Left ventricle myocardium inferior (tissue), 1 donor: ENCODE results near the gene INSIG2. TPM values are rescaled to one million over a fixed set of nuclear protein-coding genes. Genes with fewer than 3 reads are reported as not detected.

Experiments used
- DNase-seq: peaks from one replicate; pipeline ENCODE4 v3.0.0-alpha.2; 2020
- H3K27ac ChIP-seq: fragments of 200-600 bp; replicated peaks from 2 replicates; pipeline ENCODE4 v1.8.0; 2021
- H3K27me3 ChIP-seq: fragments of 200-600 bp; 2 replicates; pipeline ENCODE4 v1.8.0; 2021; ENCODE audit warnings: low read depth
- H3K36me3 ChIP-seq: fragments of 200-600 bp; 2 replicates; pipeline ENCODE4 v1.8.0; 2021
- H3K4me1 ChIP-seq: fragments of 200-600 bp; 2 replicates; pipeline ENCODE4 v1.8.0; 2021
- H3K4me3 ChIP-seq: fragments of 200-600 bp; 2 replicates; pipeline ENCODE4 v1.8.0; 2021; ENCODE audit warnings: mild to moderate bottlenecking, moderate library complexity
- H3K9me3 ChIP-seq: fragments of 200-600 bp; replicated peaks from 2 replicates; pipeline ENCODE4 v1.8.0; 2021
- intact Hi-C: fragments of 100-400 bp; cut with micrococcal nuclease; formaldehyde crosslinking; loops from one replicate; pipeline ENCODE4 v1.11.0; 2022
- total RNA-seq: library from RNA; stranded (reverse); fragmentation: NEBNext Ultra II Directional; extraction: Animal tissue kit (Norgen Biotek cat#: 25700); gene quantifications from one replicate; pipeline ENCODE4 v1.2.1, GENCODE V29; 2021
- TF ChIP-seq, protein P1 (sequence below): fragments of 200-600 bp; IDR thresholded peaks from 2 replicates; pipeline ENCODE4 v1.8.0; 2021; ENCODE audit warnings: antibody characterized with exemption, mild to moderate bottlenecking, borderline replicate concordance
- donor health status: DM: no; HTN: yes; CAD: no; lungs with severe emphysema.

Gene INSIG2
- total RNA-seq, 1 donor from 2014 or later, result 15.9 TPM

DNA sequence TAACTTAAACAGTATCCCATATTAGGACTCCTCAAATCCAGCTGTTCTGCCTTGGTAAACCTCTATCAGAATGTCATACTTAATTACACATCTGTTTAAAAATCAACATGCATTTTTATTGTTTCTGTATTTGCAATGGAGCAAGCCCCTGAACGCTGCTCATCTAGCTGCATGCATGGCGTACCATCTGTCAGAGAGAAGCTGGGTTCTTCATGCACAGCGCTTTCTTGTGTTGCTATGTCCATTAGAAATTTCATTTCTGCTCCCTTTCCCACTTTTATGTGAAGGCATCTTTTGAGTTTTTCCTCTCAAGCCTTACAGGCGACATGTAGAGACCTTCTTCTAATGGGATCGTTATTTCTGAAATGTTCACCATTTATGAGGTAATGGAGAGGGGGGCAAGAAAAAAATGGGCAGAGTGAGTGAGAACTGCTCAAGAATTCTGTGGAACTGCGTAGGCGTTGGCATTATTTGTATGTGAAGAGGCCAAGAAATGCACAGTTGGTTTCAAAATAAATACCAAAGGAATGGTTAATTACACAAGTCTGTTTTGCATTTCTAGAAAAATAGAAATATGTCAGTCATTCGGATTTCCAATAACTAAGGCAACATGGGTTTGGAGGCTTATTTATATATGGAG is 31.6 kb downstream of the INSIG2 start:
- Histone ChIP-seq H3K27me3 (no peaks in the 10 kb centered on the region), H3K9me3 (no peaks in the 10 kb centered on the region), H3K4me3 (no peak overlapping the region), H3K4me1 (peaks cover 16% of the 10 kb centered on the region), H3K27ac (no peak overlapping the region), H3K36me3 (no peaks in the 10 kb centered on the region)
- no peak for DNase-seq
- intact Hi-C loops, result no loop called here
- TF ChIP-seq, protein P1, sequence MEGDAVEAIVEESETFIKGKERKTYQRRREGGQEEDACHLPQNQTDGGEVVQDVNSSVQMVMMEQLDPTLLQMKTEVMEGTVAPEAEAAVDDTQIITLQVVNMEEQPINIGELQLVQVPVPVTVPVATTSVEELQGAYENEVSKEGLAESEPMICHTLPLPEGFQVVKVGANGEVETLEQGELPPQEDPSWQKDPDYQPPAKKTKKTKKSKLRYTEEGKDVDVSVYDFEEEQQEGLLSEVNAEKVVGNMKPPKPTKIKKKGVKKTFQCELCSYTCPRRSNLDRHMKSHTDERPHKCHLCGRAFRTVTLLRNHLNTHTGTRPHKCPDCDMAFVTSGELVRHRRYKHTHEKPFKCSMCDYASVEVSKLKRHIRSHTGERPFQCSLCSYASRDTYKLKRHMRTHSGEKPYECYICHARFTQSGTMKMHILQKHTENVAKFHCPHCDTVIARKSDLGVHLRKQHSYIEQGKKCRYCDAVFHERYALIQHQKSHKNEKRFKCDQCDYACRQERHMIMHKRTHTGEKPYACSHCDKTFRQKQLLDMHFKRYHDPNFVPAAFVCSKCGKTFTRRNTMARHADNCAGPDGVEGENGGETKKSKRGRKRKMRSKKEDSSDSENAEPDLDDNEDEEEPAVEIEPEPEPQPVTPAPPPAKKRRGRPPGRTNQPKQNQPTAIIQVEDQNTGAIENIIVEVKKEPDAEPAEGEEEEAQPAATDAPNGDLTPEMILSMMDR, result no peak

DNA sequence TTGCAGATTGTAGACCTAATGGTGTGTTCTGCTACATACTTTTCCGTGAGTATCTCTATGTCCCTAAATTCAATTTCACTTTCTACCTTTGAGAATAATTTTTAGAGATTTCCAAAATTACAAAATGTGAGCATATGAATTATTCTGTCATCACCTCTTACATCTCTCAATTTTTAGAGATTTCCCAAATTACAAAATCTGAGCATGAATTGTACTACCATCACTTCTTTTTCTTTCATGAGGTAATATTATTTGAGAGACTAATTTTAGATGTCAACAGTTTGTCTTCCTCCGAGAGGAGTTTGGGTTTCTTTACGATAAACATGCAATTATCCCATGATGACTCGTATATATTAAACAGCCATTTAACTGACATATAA is 32.1 kb downstream of the INSIG2 start:
- Histone ChIP-seq H3K36me3 (no peaks in the 10 kb centered on the region), H3K27ac (no peak overlapping the region), H3K4me3 (no peak overlapping the region), H3K4me1 (peaks cover 16% of the 10 kb centered on the region), H3K27me3 (no peaks in the 10 kb centered on the region), H3K9me3 (no peaks in the 10 kb centered on the region)
- no peak for DNase-seq
- intact Hi-C loops, result no loop called here
- TF ChIP-seq, protein P1, result no peak

DNA sequence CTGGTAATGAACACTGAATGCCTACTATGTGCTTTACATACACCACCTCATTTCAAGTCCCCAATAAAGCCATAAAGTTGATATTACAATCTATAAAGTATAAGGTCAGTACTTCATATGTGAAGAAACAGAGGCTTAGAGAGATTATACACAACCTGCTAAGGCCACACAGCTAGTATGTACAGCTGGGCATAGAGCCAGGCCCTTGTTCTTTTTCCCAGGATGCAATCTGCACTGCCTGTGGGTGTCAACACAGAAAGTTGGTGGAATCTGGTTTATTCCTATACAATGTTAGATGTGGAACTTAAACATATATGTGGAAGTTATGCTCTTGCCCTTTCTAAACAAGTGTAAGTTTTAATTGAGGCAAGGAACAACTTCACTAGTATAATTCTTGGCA is 32.8 kb downstream of the INSIG2 start:
- no peaks in the 10 kb centered on the region for H3K27me3 ChIP-seq
- intact Hi-C loops, result no loop called here
- no peak overlapping the region for H3K4me3 ChIP-seq

DNA sequence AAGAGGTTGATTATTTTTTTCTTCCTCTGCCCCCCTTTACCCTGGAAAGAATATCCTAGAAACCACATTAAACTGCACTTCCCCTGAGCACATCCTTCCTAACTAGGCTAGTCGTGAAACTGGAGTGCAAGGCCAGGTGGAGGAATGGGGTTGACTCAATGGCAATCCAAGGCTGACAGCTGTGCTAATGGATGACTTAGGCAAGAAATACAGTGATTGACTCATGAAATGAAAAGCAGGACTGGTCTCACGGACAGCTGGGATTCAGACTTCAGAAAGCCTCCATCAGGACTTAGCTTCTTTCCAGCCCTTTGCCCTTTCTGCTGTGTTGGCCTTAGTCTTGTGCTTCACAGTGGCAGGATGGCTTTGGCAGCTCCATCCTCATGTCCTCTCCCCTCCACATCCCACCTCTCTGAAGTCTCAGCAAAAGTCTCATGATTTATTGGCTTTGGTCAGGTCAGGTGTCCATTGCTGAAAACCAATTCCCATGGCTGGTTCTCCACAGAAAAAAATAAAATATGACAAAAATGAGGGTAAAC is 33.8 kb downstream of the INSIG2 start:
- TF ChIP-seq, protein P1, result no peak
- H3K36me3 ChIP-seq, result no peaks in the 10 kb centered on the region
- H3K27ac ChIP-seq, result no peak overlapping the region
- intact Hi-C loops, result no loop called here
- DNase-seq, result no peak
- H3K27me3 ChIP-seq, result no peaks in the 10 kb centered on the region
- peaks cover 16% of the 10 kb centered on the region for H3K4me1 ChIP-seq
- H3K4me3 ChIP-seq, result no peak overlapping the region
- H3K9me3 ChIP-seq, result no peaks in the 10 kb centered on the region

More for the DNA sequence above, 32.8 kb downstream of the INSIG2 start:
- no peaks in the 10 kb centered on the region for H3K9me3 ChIP-seq
- H3K27ac ChIP-seq, result no peak overlapping the region
- DNase-seq, result no peak
- H3K36me3 ChIP-seq, result no peaks in the 10 kb centered on the region
- TF ChIP-seq, protein P1, result no peak
- peaks cover 16% of the 10 kb centered on the region for H3K4me1 ChIP-seq

DNA sequence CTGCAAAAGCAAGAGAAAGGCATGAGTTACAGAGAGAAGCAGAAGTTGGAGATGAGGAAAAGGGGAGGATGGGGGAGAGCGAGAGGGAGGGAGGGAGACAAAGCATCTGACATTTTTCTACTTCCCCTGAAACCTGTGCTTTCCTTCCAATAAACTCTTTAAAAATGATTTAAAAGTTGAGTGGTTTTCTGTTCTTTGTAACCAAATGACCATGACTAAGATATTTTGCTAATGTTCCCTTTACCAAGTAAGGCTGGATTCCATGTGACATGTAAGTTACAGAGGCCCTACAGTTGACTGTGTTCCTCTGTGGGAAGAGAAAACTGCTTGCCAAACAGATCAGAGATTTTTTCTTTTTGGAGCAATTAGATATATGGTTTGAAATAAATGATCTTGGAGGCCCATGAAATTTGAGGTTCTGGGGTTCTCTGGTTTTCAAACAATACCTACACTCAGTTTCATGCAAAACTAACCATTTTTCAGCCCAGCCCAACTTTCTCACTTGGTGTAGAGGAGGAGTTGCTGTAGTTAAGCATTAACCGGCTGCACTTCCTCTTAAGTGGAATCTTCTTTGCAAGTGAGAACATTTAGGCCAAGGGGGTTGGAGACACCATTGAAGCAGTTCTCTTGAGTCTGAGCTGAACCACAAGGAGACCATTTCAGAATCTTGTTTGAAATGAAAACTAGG is 34.5 kb downstream of the INSIG2 start:
- Histone ChIP-seq H3K27ac (peak overlapping the region; percentile 28), H3K36me3 (no peaks in the 10 kb centered on the region), H3K27me3 (peaks cover 1% of the 10 kb centered on the region), H3K4me1 (peaks cover 16% of the 10 kb centered on the region), H3K4me3 (no peak overlapping the region), H3K9me3 (no peaks in the 10 kb centered on the region)
- TF ChIP-seq, protein P1, result no peak
- no peak for DNase-seq
- intact Hi-C loops, result no loop called here
